Measurements from ENCODE around the gene NONO. TPM values are rescaled to one million over a fixed set of nuclear protein-coding genes. Genes with fewer than 3 reads are reported as not detected.
"Not testable (repeated sequence)": the region's sequence is repeated elsewhere in the genome, so short reads cannot be mapped to it uniquely, and the experiment has no call there.

NONO gene
- total and polyA plus RNA-seq, 4 donors, result 236 to 435 (median 377) TPM

GRCh38 chrX:71251466-71251973 is 31.9 kb upstream of the NONO start:
- peaks cover 36% of the 10 kb centered on the region for H3K36me3 ChIP-seq (ENCODE audit: control insufficient read depth, insufficient read depth, low read length)
- no peak overlapping the region for H3K4me3 ChIP-seq (ENCODE audit: low read depth, low read length)
- H3K9me3 ChIP-seq (ENCODE audit: control insufficient read depth, insufficient read depth, low read length), result no peaks in the 10 kb centered on the region
- H3K27me3 ChIP-seq (ENCODE audit: control insufficient read depth, insufficient read depth, low read length), result no peaks in the 10 kb centered on the region
- H3K27ac ChIP-seq (ENCODE audit: low read depth, low read length), result no peak overlapping the region
- WGBS (ENCODE audit: insufficient coverage), result 16% methylated on average over 4 of the region's 8 CpGs
- H3K4me1 ChIP-seq (ENCODE audit: control insufficient read depth, insufficient read depth, low read length), result peaks cover 19% of the 10 kb centered on the region
- DNase-seq (ENCODE audit: low read depth in 4 of 6, low spot score in 6 of 6), result peak in 1 of 6 donors; percentile 1

- no peak for DNase-seq (ENCODE audit: low read depth in 4 of 6, low spot score in 6 of 6)
- Histone ChIP-seq H3K9me3 (ENCODE audit: control insufficient read depth, insufficient read depth, low read length) (no peaks in the 10 kb centered on the region), H3K27me3 (ENCODE audit: control insufficient read depth, insufficient read depth, low read length) (no peaks in the 10 kb centered on the region), H3K4me3 (ENCODE audit: low read depth, low read length) (no peak overlapping the region), H3K4me1 (ENCODE audit: control insufficient read depth, insufficient read depth, low read length) (peaks cover 19% of the 10 kb centered on the region), H3K27ac (ENCODE audit: low read depth, low read length) (no peak overlapping the region), H3K36me3 (ENCODE audit: control insufficient read depth, insufficient read depth, low read length) (peaks cover 32% of the 10 kb centered on the region)
- 51% methylated on average over 2 of the region's 2 CpGs for WGBS (ENCODE audit: insufficient coverage)
Observed at GRCh38 chrX:71252221-71252620, 31.2 kb upstream of the NONO start.

GRCh38 chrX:71253253-71254091 is 30.0 kb upstream of the NONO start:
- WGBS (ENCODE audit: insufficient coverage), result 23% methylated on average over 25 of the region's 35 CpGs
- H3K36me3 ChIP-seq (ENCODE audit: control insufficient read depth, insufficient read depth, low read length), result peaks cover 19% of the 10 kb centered on the region
- peaks cover 19% of the 10 kb centered on the region for H3K4me1 ChIP-seq (ENCODE audit: control insufficient read depth, insufficient read depth, low read length)
- H3K27me3 ChIP-seq (ENCODE audit: control insufficient read depth, insufficient read depth, low read length), result no peaks in the 10 kb centered on the region
- no peaks in the 10 kb centered on the region for H3K9me3 ChIP-seq (ENCODE audit: control insufficient read depth, insufficient read depth, low read length)
- peak overlapping the region; percentile 67 for H3K27ac ChIP-seq (ENCODE audit: low read depth, low read length)
- H3K4me3 ChIP-seq (ENCODE audit: low read depth, low read length), result peak overlapping the region; percentile 70
- DNase-seq (ENCODE audit: low read depth in 4 of 6, low spot score in 6 of 6), result peak in 2 of 6 donors; percentile 64 to 71

GRCh38 chrX:71254092-71254963 is 29.1 kb upstream of the NONO start, which contains the start of gene ZMYM3:
ZMYM3 (minus strand) TSS chrX:71254140; CDS start chrX:71253255, 885 bp downstream.
- peak; percentile 54 to 96 (median 77) for DNase-seq (ENCODE audit: low read depth in 4 of 6, low spot score in 6 of 6)
- no peaks in the 10 kb centered on the region for H3K9me3 ChIP-seq (ENCODE audit: control insufficient read depth, insufficient read depth, low read length)
- WGBS (ENCODE audit: insufficient coverage), result 20% methylated on average over 44 of the region's 54 CpGs
- H3K4me3 ChIP-seq (ENCODE audit: low read depth, low read length), result peak within 1 kb of the TSS; percentile 70
- H3K36me3 ChIP-seq (ENCODE audit: control insufficient read depth, insufficient read depth, low read length), result peaks cover 14% of the 10 kb centered on the region
- H3K27me3 ChIP-seq (ENCODE audit: control insufficient read depth, insufficient read depth, low read length), result no peaks in the 10 kb centered on the region
- peaks cover 19% of the 10 kb centered on the region for H3K4me1 ChIP-seq (ENCODE audit: control insufficient read depth, insufficient read depth, low read length)
- peak within 1 kb of the TSS; percentile 87 for H3K27ac ChIP-seq (ENCODE audit: low read depth, low read length)

- no peaks in the 10 kb centered on the region for H3K27me3 ChIP-seq (ENCODE audit: control insufficient read depth, insufficient read depth, low read length)
- DNase-seq (ENCODE audit: low read depth in 4 of 6, low spot score in 6 of 6), result no peak
- WGBS (ENCODE audit: insufficient coverage), result 72% methylated on average over 4 of the region's 6 CpGs
- no peak overlapping the region for H3K27ac ChIP-seq (ENCODE audit: low read depth, low read length)
- peaks cover 16% of the 10 kb centered on the region for H3K4me1 ChIP-seq (ENCODE audit: control insufficient read depth, insufficient read depth, low read length)
- no peak overlapping the region for H3K4me3 ChIP-seq (ENCODE audit: low read depth, low read length)
- H3K36me3 ChIP-seq (ENCODE audit: control insufficient read depth, insufficient read depth, low read length), result no peaks in the 10 kb centered on the region
- H3K9me3 ChIP-seq (ENCODE audit: control insufficient read depth, insufficient read depth, low read length), result no peaks in the 10 kb centered on the region
Observed at GRCh38 chrX:71256051-71256450, 27.4 kb upstream of the NONO start.

GRCh38 chrX:71256856-71257255 is 26.6 kb upstream of the NONO start:
- peaks cover 11% of the 10 kb centered on the region for H3K4me1 ChIP-seq (ENCODE audit: control insufficient read depth, insufficient read depth, low read length)
- H3K27ac ChIP-seq (ENCODE audit: low read depth, low read length), result no peak overlapping the region
- H3K4me3 ChIP-seq (ENCODE audit: low read depth, low read length), result no peak overlapping the region
- DNase-seq (ENCODE audit: low read depth in 4 of 6, low spot score in 6 of 6), result no peak
- no peaks in the 10 kb centered on the region for H3K9me3 ChIP-seq (ENCODE audit: control insufficient read depth, insufficient read depth, low read length)
- WGBS (ENCODE audit: insufficient coverage), result no CpG with 5 or more reads among the region's 4 CpGs
- no peaks in the 10 kb centered on the region for H3K36me3 ChIP-seq (ENCODE audit: control insufficient read depth, insufficient read depth, low read length)
- no peaks in the 10 kb centered on the region for H3K27me3 ChIP-seq (ENCODE audit: control insufficient read depth, insufficient read depth, low read length)

- not testable (repeated sequence) for H3K27ac ChIP-seq (ENCODE audit: low read depth, low read length); DNase-seq (ENCODE audit: low read depth in 4 of 6, low spot score in 6 of 6); H3K9me3 ChIP-seq (ENCODE audit: control insufficient read depth, insufficient read depth, low read length); H3K4me3 ChIP-seq (ENCODE audit: low read depth, low read length); H3K4me1 ChIP-seq (ENCODE audit: control insufficient read depth, insufficient read depth, low read length); H3K36me3 ChIP-seq (ENCODE audit: control insufficient read depth, insufficient read depth, low read length); H3K27me3 ChIP-seq (ENCODE audit: control insufficient read depth, insufficient read depth, low read length)
Observed at GRCh38 chrX:71268624-71269023, 14.8 kb upstream of the NONO start.

- H3K27ac ChIP-seq (ENCODE audit: low read depth, low read length), result no peak overlapping the region
- WGBS (ENCODE audit: insufficient coverage), result 76% methylated on average over 18 of the region's 19 CpGs
Observed at GRCh38 chrX:71269801-71270395, 13.5 kb upstream of the NONO start.

GRCh38 chrX:71272313-71272712 is 11.1 kb upstream of the NONO start:
- not testable (repeated sequence) for DNase-seq (ENCODE audit: low read depth in 4 of 6, low spot score in 6 of 6); H3K36me3 ChIP-seq (ENCODE audit: control insufficient read depth, insufficient read depth, low read length); H3K27ac ChIP-seq (ENCODE audit: low read depth, low read length); H3K4me1 ChIP-seq (ENCODE audit: control insufficient read depth, insufficient read depth, low read length); H3K9me3 ChIP-seq (ENCODE audit: control insufficient read depth, insufficient read depth, low read length); H3K4me3 ChIP-seq (ENCODE audit: low read depth, low read length); H3K27me3 ChIP-seq (ENCODE audit: control insufficient read depth, insufficient read depth, low read length)
- WGBS (ENCODE audit: insufficient coverage), result 88% methylated on average over 1 of the region's 2 CpGs

More at GRCh38 chrX:71269801-71270395, 13.5 kb upstream of the NONO start:
- no peaks in the 10 kb centered on the region for H3K36me3 ChIP-seq (ENCODE audit: control insufficient read depth, insufficient read depth, low read length)
- H3K27me3 ChIP-seq (ENCODE audit: control insufficient read depth, insufficient read depth, low read length), result no peaks in the 10 kb centered on the region
- no peaks in the 10 kb centered on the region for H3K4me1 ChIP-seq (ENCODE audit: control insufficient read depth, insufficient read depth, low read length)
- H3K9me3 ChIP-seq (ENCODE audit: control insufficient read depth, insufficient read depth, low read length), result no peaks in the 10 kb centered on the region
- H3K4me3 ChIP-seq (ENCODE audit: low read depth, low read length), result no peak overlapping the region
- no peak for DNase-seq (ENCODE audit: low read depth in 4 of 6, low spot score in 6 of 6)
